SIG-M5 treated with dmso at 0.1 percent for 504 hours (cell line): ENCODE data around the gene CEP41.

Experiments
- DNase-seq: peaks from one replicate; lab custom pipeline; 2025; ENCODE audit not compliant: unreplicated experiment; lab: John Stamatoyannopoulos, UW

Gene CEP41

GRCh38 chr7:130356121-130356875 lies 84.5 kb downstream of the CEP41 start:
- DNase-seq: peak; percentile 3

GRCh38 chr7:130353196-130353595 lies 87.6 kb downstream of the CEP41 start:
- no peak for DNase-seq

- DNase-seq: no peak
Measured at GRCh38 chr7:130352194-130353074, 88.4 kb downstream of the CEP41 start.

- DNase-seq: no peak
Measured at GRCh38 chr7:130351791-130352090, 89.1 kb downstream of the CEP41 start.

- no peak for DNase-seq
Measured at GRCh38 chr7:130350945-130351790, 89.6 kb downstream of the CEP41 start.

GRCh38 chr7:130349911-130350782 lies 90.7 kb downstream of the CEP41 start:
- peak; percentile 31 for DNase-seq

- no peak for DNase-seq
Measured at GRCh38 chr7:130346941-130347340, 93.9 kb downstream of the CEP41 start.

GRCh38 chr7:130346177-130346905 lies 94.5 kb downstream of the CEP41 start:
- no peak for DNase-seq

- DNase-seq: no peak
Measured at GRCh38 chr7:130345725-130346124, 95.1 kb downstream of the CEP41 start.

- DNase-seq: no peak
Measured at GRCh38 chr7:130345136-130345535, 95.7 kb downstream of the CEP41 start.

- DNase-seq: no peak
Measured at GRCh38 chr7:130344271-130344866, 96.4 kb downstream of the CEP41 start, which contains the start of gene CPA5. CPA5 (plus strand) TSS chr7:130344816; CDS start chr7:130346486, 1,670 bp downstream.
